ENCODE results near the gene CMYA5. TPM values are rescaled to one million over a fixed set of nuclear protein-coding genes. Genes with fewer than 3 reads are reported as not detected.
"Not testable (repeated sequence)": the region's sequence is repeated elsewhere in the genome, so short reads cannot be mapped to it uniquely, and the experiment has no call there.

The CMYA5 gene
- total and polyA plus RNA-seq, 7 donors = 0.46 to 21.0 (median 5.2) TPM

DNA sequence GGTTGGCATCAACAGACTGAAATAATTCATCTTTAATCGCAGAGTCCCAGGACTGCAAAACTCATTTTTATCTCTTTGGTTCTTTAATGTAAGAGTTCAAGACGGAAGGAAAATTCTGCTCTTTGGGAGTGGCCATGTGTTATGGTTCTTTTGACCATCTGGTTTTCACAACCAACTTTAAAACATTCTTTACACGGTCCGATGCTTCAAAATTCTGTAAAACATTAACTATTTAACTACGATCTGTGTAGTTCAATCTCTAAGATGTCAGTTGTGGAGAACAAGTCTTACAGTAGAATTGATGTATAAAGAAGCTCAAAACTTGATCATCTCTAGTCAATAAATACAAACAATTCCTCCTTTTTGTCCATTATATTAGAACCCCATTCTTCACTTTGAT, 83.0 kb downstream of the CMYA5 start:
- H3K27me3 ChIP-seq = no peaks in the 10 kb centered on the region
- H3K9me3 ChIP-seq = no peaks in the 10 kb centered on the region
- DNase-seq = no peak
- H3K4me1 ChIP-seq = no peaks in the 10 kb centered on the region
- no peak overlapping the region for H3K27ac ChIP-seq
- no peak overlapping the region for H3K4me3 ChIP-seq
- TF ChIP-seq POLR2AphosphoS5 (IDR thresholded peaks at IDR 0.05) = no peak
- TF ChIP-seq POLR2A (IDR thresholded peaks at IDR 0.05) = no peak
- TF ChIP-seq, protein P1, sequence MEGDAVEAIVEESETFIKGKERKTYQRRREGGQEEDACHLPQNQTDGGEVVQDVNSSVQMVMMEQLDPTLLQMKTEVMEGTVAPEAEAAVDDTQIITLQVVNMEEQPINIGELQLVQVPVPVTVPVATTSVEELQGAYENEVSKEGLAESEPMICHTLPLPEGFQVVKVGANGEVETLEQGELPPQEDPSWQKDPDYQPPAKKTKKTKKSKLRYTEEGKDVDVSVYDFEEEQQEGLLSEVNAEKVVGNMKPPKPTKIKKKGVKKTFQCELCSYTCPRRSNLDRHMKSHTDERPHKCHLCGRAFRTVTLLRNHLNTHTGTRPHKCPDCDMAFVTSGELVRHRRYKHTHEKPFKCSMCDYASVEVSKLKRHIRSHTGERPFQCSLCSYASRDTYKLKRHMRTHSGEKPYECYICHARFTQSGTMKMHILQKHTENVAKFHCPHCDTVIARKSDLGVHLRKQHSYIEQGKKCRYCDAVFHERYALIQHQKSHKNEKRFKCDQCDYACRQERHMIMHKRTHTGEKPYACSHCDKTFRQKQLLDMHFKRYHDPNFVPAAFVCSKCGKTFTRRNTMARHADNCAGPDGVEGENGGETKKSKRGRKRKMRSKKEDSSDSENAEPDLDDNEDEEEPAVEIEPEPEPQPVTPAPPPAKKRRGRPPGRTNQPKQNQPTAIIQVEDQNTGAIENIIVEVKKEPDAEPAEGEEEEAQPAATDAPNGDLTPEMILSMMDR (IDR thresholded peaks at IDR 0.05) = no peak
- TF ChIP-seq EP300 (IDR thresholded peaks at IDR 0.05) = no peak
- peaks cover 0 to 5% (median 0%) of the 10 kb centered on the region in 4 donors for H3K36me3 ChIP-seq
- 32 to 68% methylated on average over 5 of the region's 5 CpGs for WGBS, 2 donors
- intact Hi-C loops (cut with DNase I) = no loop called here

DNA sequence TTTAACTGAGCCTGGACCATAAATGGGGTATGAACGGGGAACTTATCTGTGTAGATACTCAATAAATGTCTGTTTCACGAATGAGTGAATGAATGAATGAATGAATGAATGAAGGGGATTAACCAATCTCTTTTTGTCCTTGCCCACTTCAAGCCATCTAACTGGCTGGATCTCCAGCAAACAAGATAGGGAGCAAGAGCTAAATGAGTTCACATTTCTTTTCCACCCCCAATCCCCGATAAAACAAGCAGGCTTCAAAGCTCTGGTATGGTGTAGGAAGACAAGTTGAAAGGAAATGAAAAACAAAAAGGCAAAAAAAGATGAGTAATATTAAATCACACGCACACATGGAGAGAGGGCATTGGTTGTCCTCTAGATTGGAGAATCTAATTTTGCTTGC, 84.0 kb downstream of the CMYA5 start:
- Histone ChIP-seq H3K27me3 (no peaks in the 10 kb centered on the region), H3K4me1 (no peaks in the 10 kb centered on the region), H3K4me3 (no peak overlapping the region), H3K27ac (no peak overlapping the region), H3K9me3 (no peaks in the 10 kb centered on the region), H3K36me3 (peaks cover 0 to 5% (median 0%) of the 10 kb centered on the region in 4 donors)
- TF ChIP-seq, protein P1 (IDR thresholded peaks at IDR 0.05) = no peak
- TF ChIP-seq EP300 (IDR thresholded peaks at IDR 0.05) = no peak
- no peak for TF ChIP-seq POLR2A (IDR thresholded peaks at IDR 0.05)
- TF ChIP-seq POLR2AphosphoS5 (IDR thresholded peaks at IDR 0.05) = no peak
- WGBS, 2 donors = 88 to 92% methylated on average over 4 of the region's 4 CpGs
- intact Hi-C loops (cut with DNase I) = no loop called here
- DNase-seq = no peak

- intact Hi-C loops (cut with DNase I) = no loop called here
These were observed 84.7 kb downstream of the CMYA5 start for GRCh38 chr5:79774171-79774854.

GRCh38 chr5:79774855-79775237, 85.2 kb downstream of the CMYA5 start:
- no peaks in the 10 kb centered on the region for H3K27me3 ChIP-seq
- H3K4me1 ChIP-seq = no peaks in the 10 kb centered on the region
- intact Hi-C loops (cut with DNase I) = no loop called here
- H3K9me3 ChIP-seq = no peaks in the 10 kb centered on the region
- TF ChIP-seq POLR2A (IDR thresholded peaks at IDR 0.05) = no peak
- TF ChIP-seq, protein P1 (IDR thresholded peaks at IDR 0.05) = no peak
- no peak for TF ChIP-seq EP300 (IDR thresholded peaks at IDR 0.05)
- TF ChIP-seq POLR2AphosphoS5 (IDR thresholded peaks at IDR 0.05) = no peak
- DNase-seq = no peak
- H3K4me3 ChIP-seq = no peak overlapping the region
- WGBS, 2 donors = 79 to 86% methylated on average over 4 of the region's 4 CpGs
- H3K36me3 ChIP-seq = peaks cover 0 to under 1% (median 0%) of the 10 kb centered on the region in 4 donors
- no peak overlapping the region for H3K27ac ChIP-seq

More at GRCh38 chr5:79774171-79774854, 84.7 kb downstream of the CMYA5 start:
- Histone ChIP-seq H3K4me3 (no peak overlapping the region), H3K27ac (no peak overlapping the region), H3K4me1 (no peaks in the 10 kb centered on the region), H3K27me3 (no peaks in the 10 kb centered on the region), H3K9me3 (no peaks in the 10 kb centered on the region), H3K36me3 (peaks cover 0 to 5% (median 0%) of the 10 kb centered on the region in 4 donors)
- no peak for DNase-seq
- WGBS, 2 donors = 84 to 91% methylated on average over 13 of the region's 13 CpGs
- TF ChIP-seq POLR2A (IDR thresholded peaks at IDR 0.05) = no peak
- TF ChIP-seq EP300 (IDR thresholded peaks at IDR 0.05) = no peak
- no peak for TF ChIP-seq POLR2AphosphoS5 (IDR thresholded peaks at IDR 0.05)
- TF ChIP-seq, protein P1 (IDR thresholded peaks at IDR 0.05) = no peak

DNA sequence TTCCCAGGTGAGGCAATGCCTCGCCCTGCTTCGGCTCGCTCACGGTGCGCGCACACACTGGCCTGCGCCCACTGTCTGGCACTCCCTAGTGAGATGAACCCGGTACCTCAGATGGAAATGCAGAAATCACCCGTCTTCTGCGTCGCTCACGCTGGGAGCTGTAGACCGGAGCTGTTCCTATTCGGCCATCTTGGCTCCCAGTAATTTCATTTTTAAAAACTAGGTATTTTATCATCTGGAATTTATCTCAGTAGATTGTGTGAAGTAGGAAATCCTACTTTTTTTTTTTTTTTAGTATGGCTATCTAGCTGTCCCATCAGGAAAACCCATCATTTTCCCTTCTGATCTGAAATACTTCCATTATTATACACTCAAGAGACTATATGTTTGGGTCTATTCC, 95.1 kb downstream of the CMYA5 start:
- DNase-seq; H3K36me3 ChIP-seq; H3K4me3 ChIP-seq; intact Hi-C loops (cut with DNase I); H3K4me1 ChIP-seq; H3K27ac ChIP-seq; H3K9me3 ChIP-seq; H3K27me3 ChIP-seq: not testable (repeated sequence)
- 40 to 77% methylated on average over 14 of the region's 14 CpGs for WGBS, 2 donors
